Bladder microvascular endothelial cell (primary cell): Measurements from ENCODE around the gene NUDT15. TPM values are rescaled to one million over a fixed set of nuclear protein-coding genes. Genes with fewer than 3 reads are reported as not detected.

Source experiments
- total RNA-seq: library from RNA; depleted of rRNA; stranded (reverse); fragments of >200 nt; gene quantifications from 2 replicates; pipeline ENCODE4 v1.2.3, GENCODE V29; 2014

The NUDT15 gene
- total RNA-seq = 15.1 and 16.2 TPM in 2 replicates

DNA sequence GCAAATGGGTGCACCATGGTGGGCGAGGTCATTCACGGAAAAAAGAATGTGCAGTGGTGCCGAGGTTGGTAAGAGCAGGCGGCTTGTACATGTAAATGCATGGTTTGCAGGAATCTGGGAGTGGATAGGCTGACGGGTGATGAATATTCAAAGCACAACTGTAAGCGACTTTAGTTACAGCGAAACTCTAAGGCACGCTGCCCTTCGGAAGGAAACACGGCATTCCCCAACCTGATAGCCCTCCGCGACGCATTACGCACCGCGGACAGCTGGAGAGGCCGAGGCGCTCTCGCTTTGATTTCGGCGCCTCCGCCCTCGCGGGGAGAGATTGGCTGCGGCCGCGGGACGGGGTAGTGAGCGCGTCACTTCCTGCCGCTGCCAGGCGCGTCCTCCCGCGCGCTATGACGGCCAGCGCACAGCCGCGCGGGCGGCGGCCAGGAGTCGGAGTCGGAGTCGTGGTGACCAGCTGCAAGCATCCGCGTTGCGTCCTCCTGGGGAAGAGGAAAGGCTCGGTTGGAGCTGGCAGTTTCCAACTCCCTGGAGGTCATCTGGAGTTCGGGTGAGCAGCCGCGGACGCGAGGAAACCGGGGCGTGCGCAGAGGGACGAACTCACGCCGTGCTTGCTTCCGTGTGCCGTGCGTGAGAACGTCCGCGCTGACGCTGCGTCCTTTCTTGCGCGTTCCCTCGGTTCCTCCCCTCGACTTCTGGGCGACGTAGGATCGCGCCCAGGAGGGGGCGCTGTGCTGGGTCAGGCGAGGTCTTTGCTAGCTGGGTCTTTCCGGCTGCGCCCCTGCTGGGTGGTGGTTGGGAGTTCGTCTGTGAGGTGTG is at the start of gene NUDT15:
Gene NUDT15, plus strand, starts transcription at position 381 of the 828 bp plus-strand sequence. Its CDS starts 21 bp downstream, at position 402.

GRCh38 chr13:48001114-48001881 is 36.2 kb upstream of the NUDT15 start, which contains the start of gene SUCLA2:
SUCLA2 (minus strand) TSS chr13:48001273; CDS start chr13:48001269, 4 bp downstream.

DNA sequence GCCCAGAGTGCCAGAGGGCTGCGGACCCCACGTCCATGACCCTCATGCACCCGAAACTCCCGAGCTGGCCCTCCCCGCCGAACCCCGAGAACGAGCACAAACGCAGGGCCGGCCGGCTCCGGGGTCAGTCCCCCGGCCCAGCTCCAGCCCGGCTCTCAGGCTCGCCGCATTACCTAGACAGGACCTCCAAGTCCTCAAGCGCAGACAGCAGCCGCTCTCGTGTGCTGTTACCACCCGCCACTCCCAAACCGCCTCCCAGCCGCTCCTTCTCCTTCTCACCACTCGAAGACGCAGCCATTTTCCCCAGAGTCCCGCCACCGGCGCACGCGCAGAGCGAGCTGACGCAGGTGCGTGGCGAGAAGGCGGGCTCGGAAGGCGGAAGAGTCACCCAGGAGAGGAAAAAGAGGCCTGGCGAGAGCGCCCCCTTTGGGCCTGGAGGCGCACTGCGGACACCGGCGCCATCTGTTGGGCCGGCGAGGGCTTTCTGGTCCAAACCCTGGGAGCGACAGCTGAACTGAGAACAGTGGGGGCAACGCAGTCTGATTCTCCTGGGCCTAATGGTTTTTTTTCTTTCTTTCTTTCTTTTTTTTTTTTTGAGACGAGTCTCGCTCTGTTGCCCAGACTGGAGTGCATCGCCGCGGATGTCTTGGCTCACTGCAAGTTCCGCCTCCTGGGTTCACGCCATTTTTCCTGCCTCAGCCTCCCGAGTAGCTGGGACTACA is 57.4 kb downstream of the NUDT15 start, which contains the start of gene MED4:
Gene MED4, minus strand, starts transcription at position 324 of the 722 bp plus-strand sequence. Its CDS starts 26 bp downstream, at position 298.

Other genes starting within 250 kb of the NUDT15 start
- 27.8 and 45.0 TPM in 2 replicates for gene SUCLA2, start 36.5 kb upstream of the NUDT15 start, total RNA-seq
- gene MED4, start 57.4 kb downstream of the NUDT15 start, total RNA-seq = 19.8 and 35.6 TPM in 2 replicates
- 119 and 257 TPM in 2 replicates for gene ITM2B, start 195.5 kb downstream of the NUDT15 start, total RNA-seq